SJCRH30 (cell line): ENCODE measurements around the gene PLAU. TPM values are rescaled to one million over a fixed set of nuclear protein-coding genes. Genes with fewer than 3 reads are reported as not detected.

Experiments
- DNase-seq, 2 experiments: peaks; one replicate each; pipeline ENCODE4 v3.0.0-alpha.2; 2015 to 2020
- H3K27ac ChIP-seq: fragments of 250-450 bp; sonication (Bioruptor Pico); 2 replicates; pipeline ENCODE4 v1.5.1; 2020; ENCODE audit warnings: mild to moderate bottlenecking, moderate library complexity
- H3K27me3 ChIP-seq: fragments of 250-450 bp; sonication (Bioruptor Pico); 2 replicates; pipeline ENCODE4 v1.5.1; 2020; ENCODE audit warnings: mild to moderate bottlenecking, moderate library complexity
- H3K36me3 ChIP-seq: fragments of 250-450 bp; sonication (Bioruptor Pico); 2 replicates; pipeline ENCODE4 v1.5.1; 2020; ENCODE audit warnings: mild to moderate bottlenecking, moderate library complexity
- H3K4me1 ChIP-seq: fragments of 250-450 bp; sonication (Bioruptor Pico); 2 replicates; pipeline ENCODE4 v1.5.1; 2020; ENCODE audit warnings: mild to moderate bottlenecking, moderate library complexity
- H3K4me3 ChIP-seq: fragments of 250-450 bp; sonication (Bioruptor Pico); 2 replicates; pipeline ENCODE4 v1.5.1; 2020; ENCODE audit warnings: mild to moderate bottlenecking, moderate library complexity
- H3K9me3 ChIP-seq: fragments of 250-450 bp; sonication (Bioruptor Pico); replicated peaks from 2 replicates; pipeline ENCODE4 v1.5.1; 2020; ENCODE audit warnings: mild to moderate bottlenecking, moderate library complexity
- total RNA-seq: library from RNA; depleted of rRNA; stranded (reverse); fragments of >200 nt; shearing (Covaris generic); gene quantifications from 2 replicates; pipeline ENCODE4 v1.2.3, GENCODE V29; 2014

PLAU gene
- total RNA-seq, 1 experiment from 2014 or later, result 64.8 TPM

DNA sequence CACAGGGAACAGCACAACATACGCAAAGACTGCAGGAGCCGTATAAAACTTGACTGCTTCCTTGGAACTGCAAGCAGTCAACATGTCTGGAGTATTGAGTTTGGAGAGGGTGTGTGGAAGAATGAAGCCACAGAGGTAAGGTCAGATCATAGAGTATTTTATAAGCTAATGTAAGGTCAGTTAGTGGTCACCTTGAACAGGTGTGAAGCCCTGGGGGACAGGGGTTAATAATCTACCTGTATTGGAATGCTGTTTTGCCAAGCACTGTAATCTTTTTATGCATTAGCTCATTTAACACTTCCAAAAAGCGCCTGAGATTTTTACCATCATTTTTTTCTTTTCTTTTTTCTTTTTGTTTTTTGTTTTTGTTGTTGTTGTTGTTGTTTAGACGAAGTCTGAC lies 23.1 kb downstream of the PLAU start:
- no peak overlapping the region for H3K27ac ChIP-seq
- no peaks in the 10 kb centered on the region for H3K9me3 ChIP-seq
- H3K4me3 ChIP-seq, result no peak overlapping the region
- H3K27me3 ChIP-seq, result no peaks in the 10 kb centered on the region
- no peaks in the 10 kb centered on the region for H3K4me1 ChIP-seq
- H3K36me3 ChIP-seq, result no peaks in the 10 kb centered on the region
- DNase-seq, result no peak

GRCh38 chr10:73935895-73936294 lies 25.0 kb downstream of the PLAU start:
- H3K4me3 ChIP-seq, result no peak overlapping the region
- H3K27me3 ChIP-seq, result no peaks in the 10 kb centered on the region
- no peak overlapping the region for H3K27ac ChIP-seq
- H3K9me3 ChIP-seq, result no peaks in the 10 kb centered on the region
- H3K36me3 ChIP-seq, result no peaks in the 10 kb centered on the region
- DNase-seq, result no peak
- H3K4me1 ChIP-seq, result peaks cover under 1% of the 10 kb centered on the region; the same call in 1 of the 2 replicates

- Histone ChIP-seq H3K27me3 (no peaks in the 10 kb centered on the region), H3K36me3 (no peaks in the 10 kb centered on the region), H3K9me3 (no peaks in the 10 kb centered on the region), H3K27ac (no peak overlapping the region), H3K4me3 (no peak overlapping the region), H3K4me1 (peaks cover 9% of the 10 kb centered on the region)
- no peak for DNase-seq
These were observed 26.6 kb downstream of the PLAU start for GRCh38 chr10:73937333-73938043.

GRCh38 chr10:73940634-73941221 lies 29.8 kb downstream of the PLAU start:
- Histone ChIP-seq H3K4me1 (peaks cover 9% of the 10 kb centered on the region), H3K27me3 (no peaks in the 10 kb centered on the region), H3K4me3 (peak overlapping the region; percentile 41), H3K27ac (peak overlapping the region; percentile 76), H3K36me3 (no peaks in the 10 kb centered on the region), H3K9me3 (no peaks in the 10 kb centered on the region; the same call in 1 of the 2 replicates)
- DNase-seq, result peak; percentile 88 to 90

- Histone ChIP-seq H3K27me3 (no peaks in the 10 kb centered on the region), H3K9me3 (no peaks in the 10 kb centered on the region; the same call in 1 of the 2 replicates), H3K4me1 (peaks cover 9% of the 10 kb centered on the region), H3K4me3 (peak overlapping the region; percentile 41), H3K36me3 (no peaks in the 10 kb centered on the region), H3K27ac (peak overlapping the region; percentile 76)
- DNase-seq, result peak; percentile 53 to 76
These were observed 30.4 kb downstream of the PLAU start for GRCh38 chr10:73941300-73941699.

DNA sequence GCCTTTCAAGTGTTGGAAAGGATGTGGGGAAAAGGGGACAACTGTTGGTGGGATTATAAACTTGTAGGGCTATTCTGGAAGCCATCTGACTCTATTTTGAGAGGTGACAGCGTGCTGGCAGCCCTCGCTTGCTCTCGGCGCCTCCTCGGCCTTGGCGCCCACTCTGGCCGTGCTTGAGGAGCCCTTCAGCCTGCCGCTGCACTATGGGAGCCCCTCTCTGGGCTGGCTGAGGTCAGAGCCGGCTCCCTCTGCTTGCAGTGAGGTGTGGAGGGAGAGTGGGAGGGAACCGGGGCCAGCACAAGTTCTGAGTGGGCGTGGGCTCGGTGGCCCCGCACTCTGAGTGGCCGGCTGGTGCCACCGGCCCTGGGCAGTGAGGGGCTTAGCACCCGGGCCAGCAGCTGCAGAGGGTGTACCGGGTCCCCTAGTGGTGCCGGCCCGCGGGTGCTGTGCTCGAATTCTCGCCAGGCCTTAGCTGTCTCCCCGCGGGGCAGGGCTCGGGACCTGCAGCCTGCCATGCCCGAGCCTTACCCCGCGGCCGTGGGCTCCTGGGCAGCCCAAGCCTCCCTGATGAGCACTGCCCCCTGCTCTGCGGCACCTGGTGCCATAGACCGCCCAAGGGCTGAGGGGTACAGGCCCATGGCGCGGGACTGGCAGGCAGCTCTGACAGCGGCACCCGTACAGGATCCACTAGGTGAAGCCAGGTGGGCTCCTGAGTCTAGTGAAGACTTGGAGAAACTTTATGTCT lies 33.6 kb downstream of the PLAU start:
- H3K9me3 ChIP-seq, result no peaks in the 10 kb centered on the region; the same call in 1 of the 2 replicates
- DNase-seq, result no peak
- no peak overlapping the region for H3K4me3 ChIP-seq
- H3K4me1 ChIP-seq, result peaks cover 9% of the 10 kb centered on the region
- no peak overlapping the region for H3K27ac ChIP-seq
- H3K36me3 ChIP-seq, result no peaks in the 10 kb centered on the region
- H3K27me3 ChIP-seq, result no peaks in the 10 kb centered on the region

DNA sequence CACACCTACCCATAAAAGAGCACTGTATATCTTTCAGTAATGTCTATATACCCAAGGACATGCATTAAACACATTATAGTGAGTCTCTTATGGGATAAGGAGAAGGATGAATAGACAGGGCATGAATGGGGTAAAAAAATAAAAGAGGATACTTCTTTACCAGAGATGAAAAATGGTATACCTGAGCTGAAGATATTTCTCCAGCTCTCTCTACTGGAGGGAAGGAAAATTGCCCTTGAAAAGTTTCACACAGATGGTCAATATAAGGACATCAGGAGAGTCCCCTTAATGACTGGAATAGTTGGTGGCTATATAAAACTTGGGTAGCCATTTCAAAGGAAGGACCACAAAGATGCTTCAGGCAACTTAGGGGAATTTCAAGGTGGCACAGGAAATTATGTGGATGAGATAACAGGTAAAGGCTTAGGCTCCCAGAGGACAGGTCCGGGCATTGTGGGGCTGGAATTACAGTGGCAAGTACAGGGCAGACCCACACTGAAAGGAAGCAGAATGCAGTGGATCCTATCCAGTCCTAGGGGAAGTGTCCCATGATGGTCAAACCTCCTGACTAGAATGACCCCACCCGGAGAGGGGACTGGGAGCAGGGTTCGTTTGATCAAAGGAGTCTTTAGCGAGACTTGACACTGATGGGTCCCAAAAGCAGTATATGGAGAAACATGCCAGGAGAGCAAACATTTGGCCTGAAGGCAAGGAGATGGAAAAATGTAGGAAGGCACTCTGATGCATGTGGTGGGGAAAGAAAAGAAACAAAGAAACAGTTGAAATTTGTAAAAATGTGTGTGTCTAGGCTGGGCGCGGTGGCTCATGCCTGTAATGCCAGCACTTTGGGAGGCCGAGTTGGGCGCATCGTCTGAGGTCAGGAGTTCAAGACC lies 35.6 kb downstream of the PLAU start:
- no peaks in the 10 kb centered on the region for H3K27me3 ChIP-seq
- no peak for DNase-seq

DNA sequence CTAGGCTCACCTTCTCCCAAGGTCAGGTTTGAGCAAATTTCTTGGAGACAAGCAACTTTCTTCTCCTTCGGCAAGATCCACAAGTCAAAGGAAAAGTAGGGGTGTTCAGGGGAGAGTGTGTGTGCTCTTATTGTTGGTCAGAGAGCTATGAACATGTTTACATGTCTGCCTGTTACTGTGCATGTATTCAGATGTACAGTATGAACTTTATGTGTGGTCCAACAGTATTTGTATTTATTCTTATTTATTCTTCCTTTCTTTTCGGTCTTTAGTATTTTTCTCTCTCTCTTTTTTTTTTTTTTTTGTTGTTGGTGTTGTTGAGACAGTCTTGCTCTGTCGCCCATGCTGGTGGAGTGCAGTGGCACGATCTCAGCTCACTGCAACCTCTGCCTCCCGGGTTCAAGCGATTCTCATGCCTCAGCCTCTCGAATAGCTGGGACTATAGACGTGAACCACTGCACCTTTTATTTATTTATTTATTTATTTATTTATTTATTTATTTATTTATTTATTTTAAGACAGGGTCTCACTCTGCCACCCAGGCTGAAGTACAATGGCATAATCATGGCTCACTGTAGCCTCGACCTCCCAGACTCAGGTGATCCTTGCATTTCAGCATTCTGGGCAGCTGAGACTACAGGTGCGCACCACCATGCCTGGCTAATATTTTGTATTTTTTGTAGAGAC lies 38.2 kb downstream of the PLAU start:
- Histone ChIP-seq H3K4me1 (no peaks in the 10 kb centered on the region), H3K9me3 (no peaks in the 10 kb centered on the region), H3K4me3 (no peak overlapping the region), H3K36me3 (no peaks in the 10 kb centered on the region), H3K27me3 (no peaks in the 10 kb centered on the region), H3K27ac (no peak overlapping the region)
- no peak for DNase-seq

More for the DNA sequence above, 35.6 kb downstream of the PLAU start:
- Histone ChIP-seq H3K27ac (no peak overlapping the region), H3K36me3 (no peaks in the 10 kb centered on the region), H3K9me3 (no peaks in the 10 kb centered on the region; the same call in 1 of the 2 replicates), H3K4me3 (no peak overlapping the region), H3K4me1 (peaks cover 3% of the 10 kb centered on the region)

DNA sequence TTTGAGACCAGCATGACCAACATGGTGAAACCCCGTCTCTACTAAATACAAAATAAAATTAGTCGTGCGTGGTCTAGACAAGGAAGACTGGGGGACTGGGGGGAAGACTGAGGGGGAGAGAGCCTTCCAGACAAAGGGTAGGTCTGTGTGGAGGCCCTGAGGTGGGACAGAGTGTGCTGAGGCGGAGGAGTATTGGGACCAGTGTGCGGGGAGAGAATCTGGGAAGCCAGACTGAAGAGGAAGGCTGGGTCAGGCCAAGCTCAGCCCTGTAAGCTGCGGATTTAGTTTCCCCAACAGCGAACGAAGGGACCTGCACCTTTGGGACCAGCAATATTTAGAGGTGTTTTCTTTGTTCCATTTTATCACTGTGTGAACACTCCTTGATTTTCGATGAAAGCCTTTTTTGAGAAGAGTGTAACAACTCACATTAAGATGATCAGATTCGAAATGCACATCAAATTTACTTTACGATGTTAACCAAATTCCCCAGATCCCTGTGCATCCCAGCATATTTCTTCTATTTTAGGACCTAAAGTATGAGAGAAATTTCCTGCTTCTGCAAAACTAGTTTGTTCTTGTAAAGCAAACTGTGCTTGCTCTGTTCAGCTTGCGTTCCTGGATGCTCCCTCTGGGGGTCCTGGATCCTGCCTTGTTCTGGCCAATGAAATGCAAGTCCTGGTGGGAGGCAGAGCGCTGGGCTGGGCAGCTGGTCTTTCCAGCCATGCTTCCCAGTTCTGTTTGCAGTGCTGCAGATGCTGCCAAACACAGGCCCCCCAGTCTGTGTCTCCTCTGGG lies 39.4 kb downstream of the PLAU start:
- Histone ChIP-seq H3K4me3 (no peak overlapping the region), H3K36me3 (no peaks in the 10 kb centered on the region), H3K9me3 (no peaks in the 10 kb centered on the region), H3K27me3 (no peaks in the 10 kb centered on the region), H3K4me1 (no peaks in the 10 kb centered on the region), H3K27ac (no peak overlapping the region)
- DNase-seq, result peak; percentile 47 to 56

GRCh38 chr10:73953665-73954064 lies 42.7 kb downstream of the PLAU start:
- no peak overlapping the region for H3K4me3 ChIP-seq
- no peaks in the 10 kb centered on the region for H3K36me3 ChIP-seq
- H3K27me3 ChIP-seq, result no peaks in the 10 kb centered on the region
- H3K4me1 ChIP-seq, result peaks cover 13% of the 10 kb centered on the region
- peak in 1 of 2 experiments; percentile 36 for DNase-seq
- H3K27ac ChIP-seq, result no peak overlapping the region
- no peaks in the 10 kb centered on the region for H3K9me3 ChIP-seq

DNA sequence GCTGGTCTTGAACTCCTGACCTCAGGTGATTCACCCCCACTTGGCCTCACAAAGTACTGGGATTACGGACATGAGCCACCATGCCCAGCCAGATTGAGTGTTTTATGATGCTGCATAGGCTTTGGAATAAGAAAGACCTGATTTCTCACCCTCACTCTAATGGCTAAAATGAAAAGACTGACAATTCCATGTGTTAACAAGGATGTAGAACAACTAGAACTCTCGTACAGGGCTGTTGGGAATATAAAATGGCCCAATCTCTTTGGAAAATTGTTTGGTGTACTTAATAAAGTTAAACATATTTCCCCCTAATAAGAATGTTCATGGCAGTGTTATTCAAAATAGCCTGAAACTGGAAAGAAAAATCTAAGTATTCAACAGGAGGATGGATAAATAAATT lies 43.8 kb downstream of the PLAU start:
- no peaks in the 10 kb centered on the region for H3K9me3 ChIP-seq
- no peak for DNase-seq
- no peak overlapping the region for H3K27ac ChIP-seq

GRCh38 chr10:73955719-73956118 lies 44.8 kb downstream of the PLAU start:
- Histone ChIP-seq H3K9me3 (no peaks in the 10 kb centered on the region), H3K36me3 (no peaks in the 10 kb centered on the region), H3K27ac (no peak overlapping the region; the same call in 1 of the 2 replicates), H3K27me3 (no peaks in the 10 kb centered on the region), H3K4me1 (peaks cover 13% of the 10 kb centered on the region), H3K4me3 (no peak overlapping the region)
- no peak for DNase-seq

More for the DNA sequence above, 43.8 kb downstream of the PLAU start:
- H3K4me1 ChIP-seq, result peaks cover 13% of the 10 kb centered on the region
- no peaks in the 10 kb centered on the region for H3K27me3 ChIP-seq
- no peak overlapping the region for H3K4me3 ChIP-seq
- no peaks in the 10 kb centered on the region for H3K36me3 ChIP-seq
